ENCODE measurements around the gene MAP3K3.
A peak's percentile ranks its signal among the peaks of the same experiment; 100 is the strongest.

GRCh38 chr17:63675607-63676546 lies 53.7 kb downstream of the MAP3K3 start:
- TF ChIP-seq GATA1 (IDR thresholded peaks at IDR 0.05; ENCODE audit: low read depth, low read length) = peak; percentile 97
- no peak for TF ChIP-seq POLR2A (IDR thresholded peaks at IDR 0.05; ENCODE audit: low read length)
